Mesothelial cell of epicardium (in vitro differentiated cells): Measurements from ENCODE around the gene UQCRC1. TPM values are rescaled to one million over a fixed set of nuclear protein-coding genes. Genes with fewer than 3 reads are reported as not detected.

Experiments
- DNase-seq, 2 experiments: peaks; one replicate each; pipeline ENCODE4 v3.0.0; 2021; ENCODE audit warnings: low spot score in 2 of 2; ENCODE audit not compliant: unreplicated experiment in 2 of 2
- H3K27ac Mint-ChIP-seq: 2 replicates; pipeline ENCODE4 v1.8.0; 2021; ENCODE audit warnings: mixed read lengths
- H3K27me3 Mint-ChIP-seq: 2 replicates; pipeline ENCODE4 v1.8.0; 2021; ENCODE audit warnings: low read depth, mixed read lengths
- H3K36me3 Mint-ChIP-seq: 2 replicates; pipeline ENCODE4 v1.8.0; 2021; ENCODE audit warnings: mixed read lengths
- H3K4me1 Mint-ChIP-seq: 2 replicates; pipeline ENCODE4 v1.8.0; 2021; ENCODE audit warnings: mixed read lengths
- H3K4me3 Mint-ChIP-seq: 2 replicates; pipeline ENCODE4 v1.8.0; 2021; ENCODE audit warnings: mild to moderate bottlenecking, moderate library complexity, mixed read lengths
- H3K9me3 Mint-ChIP-seq: 2 replicates; pipeline ENCODE4 v1.8.0; 2021; ENCODE audit warnings: mixed read lengths
- total RNA-seq: library from RNA; stranded (reverse); gene quantifications from 3 replicates; pipeline ENCODE4 v1.2.1, GENCODE V29; 2021
- TF ChIP-seq, protein P1 (sequence below): fragments of 200-600 bp; sonication (generic); IDR thresholded peaks from one replicate; pipeline ENCODE4 v1.5.0; 2021; ENCODE audit warnings: antibody characterized with exemption; ENCODE audit not compliant: unreplicated experiment

Gene UQCRC1
- total RNA-seq, 1 donor from 2014 or later, result 171 TPM

DNA sequence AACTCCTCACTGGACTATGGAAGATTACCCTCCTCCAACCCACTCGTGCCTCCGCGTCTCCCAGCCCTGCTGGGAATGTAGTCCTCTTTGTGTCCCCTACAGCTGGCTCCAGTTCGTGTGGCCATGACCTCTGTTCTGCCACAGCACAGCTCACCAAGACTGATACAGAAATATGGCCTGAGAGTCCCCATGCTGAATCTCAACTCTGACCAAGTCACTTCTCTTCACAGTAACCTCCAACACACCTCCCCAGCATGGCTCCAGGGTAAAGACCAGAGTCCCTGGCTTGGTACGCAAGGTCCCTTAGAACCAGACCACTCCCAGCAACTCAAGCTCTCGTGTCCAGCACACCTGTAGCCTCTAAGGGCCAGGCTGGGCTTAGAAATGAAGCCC, 12.0 kb downstream of the UQCRC1 start:
- no peak overlapping the region for H3K4me3 Mint-ChIP-seq
- no peaks in the 10 kb centered on the region for H3K9me3 Mint-ChIP-seq
- H3K27ac Mint-ChIP-seq, result peak overlapping the region; percentile 66
- TF ChIP-seq, protein P1, sequence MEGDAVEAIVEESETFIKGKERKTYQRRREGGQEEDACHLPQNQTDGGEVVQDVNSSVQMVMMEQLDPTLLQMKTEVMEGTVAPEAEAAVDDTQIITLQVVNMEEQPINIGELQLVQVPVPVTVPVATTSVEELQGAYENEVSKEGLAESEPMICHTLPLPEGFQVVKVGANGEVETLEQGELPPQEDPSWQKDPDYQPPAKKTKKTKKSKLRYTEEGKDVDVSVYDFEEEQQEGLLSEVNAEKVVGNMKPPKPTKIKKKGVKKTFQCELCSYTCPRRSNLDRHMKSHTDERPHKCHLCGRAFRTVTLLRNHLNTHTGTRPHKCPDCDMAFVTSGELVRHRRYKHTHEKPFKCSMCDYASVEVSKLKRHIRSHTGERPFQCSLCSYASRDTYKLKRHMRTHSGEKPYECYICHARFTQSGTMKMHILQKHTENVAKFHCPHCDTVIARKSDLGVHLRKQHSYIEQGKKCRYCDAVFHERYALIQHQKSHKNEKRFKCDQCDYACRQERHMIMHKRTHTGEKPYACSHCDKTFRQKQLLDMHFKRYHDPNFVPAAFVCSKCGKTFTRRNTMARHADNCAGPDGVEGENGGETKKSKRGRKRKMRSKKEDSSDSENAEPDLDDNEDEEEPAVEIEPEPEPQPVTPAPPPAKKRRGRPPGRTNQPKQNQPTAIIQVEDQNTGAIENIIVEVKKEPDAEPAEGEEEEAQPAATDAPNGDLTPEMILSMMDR, result no peak
- H3K4me1 Mint-ChIP-seq, result peaks cover 40% of the 10 kb centered on the region
- peaks cover 11% of the 10 kb centered on the region for H3K27me3 Mint-ChIP-seq
- no peak for DNase-seq
- H3K36me3 Mint-ChIP-seq, result peaks cover 6% of the 10 kb centered on the region

DNA sequence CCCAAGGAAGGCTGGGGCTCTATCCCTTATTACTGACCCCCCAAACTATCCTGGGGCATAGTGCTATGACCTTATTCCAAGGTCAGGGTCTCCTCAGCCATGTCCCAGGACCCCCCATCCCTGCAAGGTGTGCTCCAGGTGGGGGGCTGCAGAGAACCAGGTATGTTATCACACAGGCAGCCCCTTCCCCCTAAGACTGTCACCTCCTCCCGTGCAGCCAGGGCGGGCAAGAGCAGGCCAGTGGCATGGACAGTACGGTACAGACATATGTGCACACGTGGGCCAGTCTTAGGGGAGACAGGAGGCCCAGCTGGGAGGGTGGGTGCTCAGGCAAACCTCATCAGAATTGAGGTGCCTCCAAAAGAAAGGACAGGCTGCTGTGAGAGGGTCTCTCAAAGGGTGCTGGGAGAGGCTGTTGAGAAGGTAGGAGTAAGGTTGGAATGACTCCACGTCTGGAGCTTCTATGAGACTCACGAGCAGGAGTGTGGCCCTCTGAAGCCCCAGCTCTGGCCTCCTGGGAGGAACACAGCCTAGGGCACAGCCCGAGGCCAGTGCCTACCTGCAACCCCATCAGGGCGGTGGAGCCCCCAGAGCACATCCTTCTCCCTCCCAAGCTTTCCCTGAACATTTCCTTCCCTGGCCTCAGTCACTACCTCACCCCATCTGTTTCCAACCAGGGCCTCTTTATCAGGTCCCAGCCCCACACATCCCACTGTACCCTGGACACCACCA, 12.6 kb downstream of the UQCRC1 start:
- TF ChIP-seq, protein P1, result no peak
- H3K4me3 Mint-ChIP-seq, result no peak overlapping the region
- H3K9me3 Mint-ChIP-seq, result no peaks in the 10 kb centered on the region
- peaks cover 40% of the 10 kb centered on the region for H3K4me1 Mint-ChIP-seq
- peaks cover 6% of the 10 kb centered on the region for H3K36me3 Mint-ChIP-seq
- H3K27me3 Mint-ChIP-seq, result peaks cover 11% of the 10 kb centered on the region
- DNase-seq, result no peak
- peak overlapping the region; percentile 66 for H3K27ac Mint-ChIP-seq

DNA sequence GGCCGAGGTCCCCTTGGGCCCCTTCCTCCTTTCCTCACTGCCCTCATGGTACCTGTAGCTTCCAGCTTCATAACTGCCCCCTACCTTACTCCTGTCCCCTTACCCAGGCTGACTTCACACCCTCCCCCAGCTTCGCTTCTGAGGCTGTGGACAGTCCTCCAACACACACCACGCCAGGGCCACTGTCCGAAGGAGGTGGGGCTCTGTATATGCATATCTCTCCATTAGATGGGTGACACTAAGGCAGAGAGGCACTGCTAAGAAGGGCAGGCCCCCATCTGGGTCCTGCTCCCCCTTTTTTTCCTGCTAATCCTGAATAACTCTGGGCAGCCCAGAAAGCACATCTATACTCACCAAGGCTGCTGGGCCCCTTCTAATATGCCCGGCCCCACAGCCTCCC, 13.3 kb downstream of the UQCRC1 start:
- Mint-ChIP-seq H3K36me3 (peaks cover 6% of the 10 kb centered on the region), H3K4me1 (peaks cover 40% of the 10 kb centered on the region), H3K27me3 (peaks cover 11% of the 10 kb centered on the region), H3K9me3 (no peaks in the 10 kb centered on the region), H3K27ac (no peak overlapping the region), H3K4me3 (peak overlapping the region; percentile 15)
- DNase-seq, result no peak
- TF ChIP-seq, protein P1, result no peak

DNA sequence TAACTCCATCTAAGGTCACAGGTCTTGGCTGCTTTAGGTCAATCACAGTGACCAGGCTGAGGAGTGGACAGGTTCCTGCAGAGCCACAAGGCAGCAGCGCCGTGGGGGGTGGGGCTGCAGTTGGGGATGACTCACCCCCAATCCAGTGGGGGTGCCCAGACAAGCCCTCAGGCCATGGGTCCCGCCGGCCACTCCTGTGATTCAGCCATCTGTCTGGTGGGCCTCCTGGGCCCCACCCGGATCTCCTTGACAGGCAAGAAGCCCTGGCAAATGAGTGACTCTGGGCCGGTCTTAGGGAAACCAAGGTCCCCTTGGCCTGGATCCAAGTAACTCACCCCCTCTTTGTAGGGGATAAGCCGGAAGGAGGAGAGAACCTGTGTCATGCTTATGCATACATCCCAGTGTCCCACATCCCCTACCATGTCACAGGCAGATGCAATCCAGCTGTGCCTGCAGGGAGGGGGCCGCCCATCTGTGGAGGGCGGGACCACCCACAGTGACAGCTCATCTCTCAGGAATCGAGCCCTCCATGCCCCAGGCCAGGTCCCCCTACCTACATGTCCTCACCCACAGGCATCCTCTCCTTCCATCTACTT, 13.8 kb downstream of the UQCRC1 start:
- DNase-seq, result no peak
- peaks cover 11% of the 10 kb centered on the region for H3K27me3 Mint-ChIP-seq
- peaks cover 40% of the 10 kb centered on the region for H3K4me1 Mint-ChIP-seq
- peak overlapping the region; percentile 22 for H3K4me3 Mint-ChIP-seq
- peaks cover 3% of the 10 kb centered on the region for H3K36me3 Mint-ChIP-seq
- TF ChIP-seq, protein P1, result no peak
- H3K9me3 Mint-ChIP-seq, result no peaks in the 10 kb centered on the region
- H3K27ac Mint-ChIP-seq, result no peak overlapping the region

DNA sequence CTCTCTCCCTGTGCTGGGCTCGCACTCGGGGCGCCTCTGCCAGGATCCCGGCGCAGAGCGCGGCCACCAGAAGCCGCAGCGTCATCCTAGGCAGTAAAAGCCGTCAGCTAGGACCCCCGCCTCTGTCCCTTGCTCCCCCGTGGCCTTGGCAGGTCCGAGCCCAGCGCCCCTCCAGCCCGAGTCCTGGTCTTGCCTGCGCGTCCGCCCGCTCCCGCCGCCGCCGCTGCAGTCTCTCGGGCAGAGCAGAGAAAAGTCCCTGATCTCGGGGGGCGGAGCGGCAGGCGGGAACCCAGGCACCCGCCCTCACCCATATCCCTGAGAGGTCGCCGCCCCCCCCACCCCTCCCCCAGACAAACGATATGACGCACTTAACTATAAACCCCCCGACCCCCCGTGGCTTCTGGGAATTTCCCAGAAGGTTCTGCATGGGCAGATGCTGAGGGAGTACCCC, 14.3 kb downstream of the UQCRC1 start, which contains the start of gene COL7A1:
COL7A1 (minus strand) TSS at position 255 of the 451 bp plus-strand sequence; CDS start at position 85, 170 bp downstream.
- Mint-ChIP-seq H3K4me3 (peak within 1 kb of the TSS; percentile 22), H3K36me3 (peaks cover 2% of the 10 kb centered on the region), H3K27me3 (peaks cover 11% of the 10 kb centered on the region), H3K4me1 (peaks cover 40% of the 10 kb centered on the region), H3K27ac (no peak within 1 kb of the TSS), H3K9me3 (no peaks in the 10 kb centered on the region)
- DNase-seq, result no peak
- TF ChIP-seq, protein P1, result no peak
